ENCODE measurements around the gene FGF14. TPM values are rescaled to one million over a fixed set of nuclear protein-coding genes. Genes with fewer than 3 reads are reported as not detected.
A peak's percentile ranks its signal among the peaks of the same experiment; 100 is the strongest.

The FGF14 gene
- total and polyA plus RNA-seq, 4 donors: 19.3 to 59.7 (median 38.0) TPM

DNA sequence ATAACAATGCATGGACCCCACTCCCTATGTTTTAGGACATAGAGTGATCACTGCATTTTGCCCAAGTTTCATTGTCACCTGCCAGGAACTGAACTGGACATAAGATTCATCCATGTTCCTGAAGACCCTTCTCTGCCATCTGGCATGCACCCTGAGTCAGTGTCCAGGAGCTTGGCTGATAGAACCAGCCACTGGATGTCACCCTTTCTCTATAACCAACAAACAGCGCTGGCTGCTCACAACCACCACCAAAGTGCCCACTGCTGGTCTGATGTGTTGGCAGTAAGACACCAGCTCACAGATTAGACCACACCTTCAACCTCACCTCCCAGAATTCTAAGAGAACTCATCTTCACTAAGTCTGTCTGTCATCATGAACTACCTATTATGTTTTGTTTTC is 616.0 kb downstream of the FGF14 start:
- Histone ChIP-seq H3K27ac (ENCODE audit: low read depth, low read length) (no peak overlapping the region), H3K4me3 (ENCODE audit: low read depth, low read length) (no peak overlapping the region), H3K4me1 (ENCODE audit: control insufficient read depth, insufficient read depth, low read length) (no peaks in the 10 kb centered on the region), H3K36me3 (ENCODE audit: control insufficient read depth, insufficient read depth, low read length) (no peaks in the 10 kb centered on the region), H3K27me3 (ENCODE audit: control insufficient read depth, insufficient read depth, low read length) (no peaks in the 10 kb centered on the region), H3K9me3 (ENCODE audit: control insufficient read depth, insufficient read depth, low read length) (no peaks in the 10 kb centered on the region)
- peak in 3 of 6 donors; percentile 20 to 82 (median 46) for DNase-seq (ENCODE audit: low read depth in 4 of 6, low spot score in 6 of 6)
- whole genome bisulfite sequencing (ENCODE audit: insufficient coverage): 70% methylated on average over 1 of the region's 1 CpG

DNA sequence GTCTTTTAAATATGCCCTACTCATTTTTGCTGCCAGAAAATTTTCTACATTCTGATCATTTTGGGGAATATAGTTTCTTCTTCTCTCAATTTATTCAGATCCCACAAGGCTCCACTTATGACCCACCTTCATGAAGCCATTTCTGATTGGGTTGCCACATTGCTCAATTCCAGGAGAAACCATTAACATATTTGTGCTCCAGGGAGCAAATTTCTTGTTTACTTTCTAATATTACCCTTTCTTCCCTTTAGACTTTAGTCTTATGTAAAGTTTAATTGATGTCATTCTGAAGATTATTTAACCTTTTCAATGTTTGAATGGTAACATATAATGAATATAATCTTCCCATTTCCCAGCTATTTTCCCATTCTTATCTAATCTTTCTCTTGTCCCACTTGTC is 617.5 kb downstream of the FGF14 start:
- no peak for DNase-seq (ENCODE audit: low read depth in 4 of 6, low spot score in 6 of 6)
- Histone ChIP-seq H3K36me3 (ENCODE audit: control insufficient read depth, insufficient read depth, low read length) (no peaks in the 10 kb centered on the region), H3K27ac (ENCODE audit: low read depth, low read length) (no peak overlapping the region), H3K27me3 (ENCODE audit: control insufficient read depth, insufficient read depth, low read length) (no peaks in the 10 kb centered on the region), H3K4me1 (ENCODE audit: control insufficient read depth, insufficient read depth, low read length) (no peaks in the 10 kb centered on the region), H3K4me3 (ENCODE audit: low read depth, low read length) (no peak overlapping the region), H3K9me3 (ENCODE audit: control insufficient read depth, insufficient read depth, low read length) (no peaks in the 10 kb centered on the region)

DNA sequence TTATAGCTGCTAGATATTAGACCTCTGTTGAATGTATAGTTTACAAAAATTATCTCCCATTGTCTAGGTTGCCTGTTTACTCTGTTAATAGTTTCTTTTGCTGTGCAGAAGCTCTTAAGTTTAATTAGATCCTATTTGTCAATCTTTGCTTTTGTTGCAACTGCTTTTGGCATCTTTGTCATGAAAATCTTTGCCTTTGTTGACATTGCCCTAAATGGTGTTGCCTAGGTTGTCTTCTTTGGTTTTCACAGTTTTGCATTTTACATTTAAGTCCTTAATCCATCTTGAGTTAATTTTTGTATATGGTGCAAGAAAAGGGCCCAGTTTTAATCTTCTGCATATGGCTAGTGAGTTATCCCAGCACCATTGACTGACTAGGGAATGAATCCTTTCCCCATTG is 618.3 kb downstream of the FGF14 start:
- no peaks in the 10 kb centered on the region for H3K9me3 ChIP-seq (ENCODE audit: control insufficient read depth, insufficient read depth, low read length)
- no peak overlapping the region for H3K4me3 ChIP-seq (ENCODE audit: low read depth, low read length)
- no peaks in the 10 kb centered on the region for H3K36me3 ChIP-seq (ENCODE audit: control insufficient read depth, insufficient read depth, low read length)
- H3K27me3 ChIP-seq (ENCODE audit: control insufficient read depth, insufficient read depth, low read length): no peaks in the 10 kb centered on the region
- DNase-seq (ENCODE audit: low read depth in 4 of 6, low spot score in 6 of 6): no peak
- H3K4me1 ChIP-seq (ENCODE audit: control insufficient read depth, insufficient read depth, low read length): no peaks in the 10 kb centered on the region
- H3K27ac ChIP-seq (ENCODE audit: low read depth, low read length): no peak overlapping the region

DNA sequence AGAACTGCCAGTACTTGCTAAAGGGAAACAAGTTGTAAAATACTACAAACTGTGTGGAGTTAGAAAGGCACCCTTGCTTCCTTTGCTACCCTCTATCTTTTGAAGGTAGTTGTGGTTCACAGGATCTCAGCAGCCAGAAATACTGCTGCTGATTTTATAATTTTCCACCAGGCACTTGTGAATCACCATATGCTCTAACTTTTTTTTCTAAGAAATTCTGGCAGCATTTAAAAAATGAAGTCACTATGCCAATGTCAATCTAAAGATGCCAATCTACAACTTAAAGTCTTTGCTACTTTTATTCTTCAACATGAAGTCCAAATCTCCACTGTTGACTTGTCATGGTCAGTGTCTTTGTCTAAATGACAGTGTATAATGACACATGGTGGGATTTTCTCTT is 621.6 kb downstream of the FGF14 start:
- Histone ChIP-seq H3K4me1 (ENCODE audit: control insufficient read depth, insufficient read depth, low read length) (no peaks in the 10 kb centered on the region), H3K4me3 (ENCODE audit: low read depth, low read length) (no peak overlapping the region), H3K9me3 (ENCODE audit: control insufficient read depth, insufficient read depth, low read length) (no peaks in the 10 kb centered on the region), H3K27me3 (ENCODE audit: control insufficient read depth, insufficient read depth, low read length) (no peaks in the 10 kb centered on the region), H3K36me3 (ENCODE audit: control insufficient read depth, insufficient read depth, low read length) (no peaks in the 10 kb centered on the region), H3K27ac (ENCODE audit: low read depth, low read length) (no peak overlapping the region)
- DNase-seq (ENCODE audit: low read depth in 4 of 6, low spot score in 6 of 6): peak in 1 of 6 donors; percentile 71

DNA sequence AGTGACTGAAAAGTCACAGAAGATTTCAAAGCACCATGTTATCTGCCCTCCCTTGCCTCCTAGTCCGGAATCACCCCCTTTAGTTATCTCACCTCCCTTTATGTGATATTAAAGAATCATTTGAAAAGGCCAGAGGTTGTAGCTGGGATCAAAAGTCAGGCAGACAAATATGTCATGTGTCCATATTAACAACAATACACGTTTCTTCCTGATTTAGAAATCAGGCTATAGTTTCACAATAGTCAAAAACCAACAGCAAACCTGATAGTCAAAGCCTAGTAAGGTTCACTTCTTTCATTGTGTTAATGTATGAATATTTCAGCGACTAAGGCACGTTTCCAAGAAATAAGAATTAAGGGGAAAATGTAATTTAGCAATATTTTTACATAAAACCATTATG is 622.7 kb downstream of the FGF14 start:
- no peaks in the 10 kb centered on the region for H3K4me1 ChIP-seq (ENCODE audit: control insufficient read depth, insufficient read depth, low read length)
- no peak overlapping the region for H3K27ac ChIP-seq (ENCODE audit: low read depth, low read length)
- no peaks in the 10 kb centered on the region for H3K36me3 ChIP-seq (ENCODE audit: control insufficient read depth, insufficient read depth, low read length)
- no peak overlapping the region for H3K4me3 ChIP-seq (ENCODE audit: low read depth, low read length)
- no CpG with 5 or more reads among the region's 4 CpGs for WGBS (ENCODE audit: insufficient coverage)
- DNase-seq (ENCODE audit: low read depth in 4 of 6, low spot score in 6 of 6): no peak
- H3K9me3 ChIP-seq (ENCODE audit: control insufficient read depth, insufficient read depth, low read length): no peaks in the 10 kb centered on the region
- no peaks in the 10 kb centered on the region for H3K27me3 ChIP-seq (ENCODE audit: control insufficient read depth, insufficient read depth, low read length)

DNA sequence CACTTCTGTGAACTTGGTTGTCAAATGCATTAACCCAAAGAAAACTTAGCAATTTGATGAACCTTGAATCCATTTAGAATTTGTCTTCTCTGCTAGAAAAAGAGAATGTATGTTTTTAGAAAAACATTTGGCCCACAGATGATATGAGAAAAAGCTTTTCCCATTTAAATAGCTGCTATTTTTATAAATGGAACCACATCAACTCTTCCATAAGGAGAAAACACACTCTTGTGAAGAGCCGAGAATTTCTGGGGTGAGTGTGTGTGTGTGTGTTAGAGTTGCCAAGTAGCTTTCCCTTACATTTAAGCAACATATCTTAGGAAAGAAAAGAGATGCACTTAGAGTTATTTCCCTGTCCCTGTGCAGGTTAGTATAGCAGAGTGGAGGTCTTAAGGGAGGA is 626.6 kb downstream of the FGF14 start:
- peak in 1 of 6 donors; percentile 86 for DNase-seq (ENCODE audit: low read depth in 4 of 6, low spot score in 6 of 6)

DNA sequence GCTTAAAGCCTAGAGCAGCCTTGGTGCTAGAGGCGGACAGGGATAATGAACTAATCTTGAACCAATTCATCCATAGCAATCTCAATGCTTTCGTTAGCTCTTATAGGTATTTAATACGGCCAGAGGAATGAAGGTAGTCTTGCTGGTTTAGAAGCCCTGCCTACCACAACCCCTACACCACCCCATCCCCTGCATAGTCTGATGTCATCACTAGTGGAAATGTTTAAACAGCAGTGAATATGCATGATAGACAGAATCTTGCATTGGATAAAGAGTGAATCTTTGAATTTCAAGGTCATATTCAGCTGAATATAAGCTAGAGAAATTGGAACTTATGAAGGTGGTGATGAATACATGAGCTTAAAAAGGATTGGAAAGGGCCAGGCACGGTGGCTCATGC is 627.5 kb downstream of the FGF14 start:
- Histone ChIP-seq H3K27me3 (ENCODE audit: control insufficient read depth, insufficient read depth, low read length) (no peaks in the 10 kb centered on the region), H3K4me3 (ENCODE audit: low read depth, low read length) (no peak overlapping the region), H3K36me3 (ENCODE audit: control insufficient read depth, insufficient read depth, low read length) (no peaks in the 10 kb centered on the region), H3K9me3 (ENCODE audit: control insufficient read depth, insufficient read depth, low read length) (no peaks in the 10 kb centered on the region), H3K27ac (ENCODE audit: low read depth, low read length) (no peak overlapping the region), H3K4me1 (ENCODE audit: control insufficient read depth, insufficient read depth, low read length) (no peaks in the 10 kb centered on the region)
- WGBS (ENCODE audit: insufficient coverage): 91% methylated on average over 1 of the region's 4 CpGs
- DNase-seq (ENCODE audit: low read depth in 4 of 6, low spot score in 6 of 6): no peak

More for the DNA sequence above, 626.6 kb downstream of the FGF14 start:
- Histone ChIP-seq H3K36me3 (ENCODE audit: control insufficient read depth, insufficient read depth, low read length) (no peaks in the 10 kb centered on the region), H3K27ac (ENCODE audit: low read depth, low read length) (no peak overlapping the region), H3K27me3 (ENCODE audit: control insufficient read depth, insufficient read depth, low read length) (no peaks in the 10 kb centered on the region), H3K4me3 (ENCODE audit: low read depth, low read length) (no peak overlapping the region), H3K9me3 (ENCODE audit: control insufficient read depth, insufficient read depth, low read length) (no peaks in the 10 kb centered on the region), H3K4me1 (ENCODE audit: control insufficient read depth, insufficient read depth, low read length) (no peaks in the 10 kb centered on the region)
- no CpG with 5 or more reads among the region's 1 CpG for WGBS (ENCODE audit: insufficient coverage)

DNA sequence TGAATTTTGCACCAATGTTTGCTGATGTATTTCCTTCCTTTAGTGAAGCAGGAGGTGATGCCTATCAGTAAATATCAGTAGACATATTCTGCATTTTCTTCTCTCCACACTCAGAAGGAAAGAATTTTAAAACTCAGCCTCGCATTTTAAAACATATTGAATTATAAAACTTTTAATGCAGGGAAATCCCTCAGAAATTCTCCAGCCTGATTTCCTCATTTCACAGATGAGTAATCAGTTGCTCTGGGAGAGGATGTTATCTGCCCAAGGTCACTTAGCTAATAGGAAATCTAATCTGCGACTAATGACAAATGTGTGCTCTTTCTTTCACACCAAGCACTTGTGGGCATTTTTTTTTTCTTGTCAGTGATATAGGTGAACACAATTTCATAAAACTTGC is 628.8 kb downstream of the FGF14 start:
- DNase-seq (ENCODE audit: low read depth in 4 of 6, low spot score in 6 of 6): peak in 1 of 6 donors; percentile 44
- no CpG with 5 or more reads among the region's 2 CpGs for WGBS (ENCODE audit: insufficient coverage)
- Histone ChIP-seq H3K27me3 (ENCODE audit: control insufficient read depth, insufficient read depth, low read length) (no peaks in the 10 kb centered on the region), H3K27ac (ENCODE audit: low read depth, low read length) (no peak overlapping the region), H3K36me3 (ENCODE audit: control insufficient read depth, insufficient read depth, low read length) (no peaks in the 10 kb centered on the region), H3K4me3 (ENCODE audit: low read depth, low read length) (no peak overlapping the region), H3K9me3 (ENCODE audit: control insufficient read depth, insufficient read depth, low read length) (no peaks in the 10 kb centered on the region), H3K4me1 (ENCODE audit: control insufficient read depth, insufficient read depth, low read length) (no peaks in the 10 kb centered on the region)

DNA sequence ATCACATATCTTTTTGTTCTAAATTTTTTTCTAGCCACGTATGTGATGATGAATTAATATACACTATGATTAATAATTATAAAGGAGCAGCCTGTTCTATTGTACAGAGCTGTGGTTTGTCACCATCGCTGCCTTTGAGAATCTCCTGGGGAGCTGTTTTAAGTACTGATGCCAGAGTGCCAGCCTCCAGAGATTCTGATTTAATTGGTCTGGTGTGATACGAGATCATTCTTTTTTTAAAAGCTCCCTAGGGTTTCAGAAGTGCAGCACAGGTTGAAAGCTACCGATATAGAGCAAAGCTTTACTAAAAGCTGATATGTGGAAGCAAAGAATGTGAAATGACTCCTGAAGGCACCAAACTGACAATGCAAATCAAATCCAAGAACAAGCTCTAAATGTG is 634.7 kb downstream of the FGF14 start:
- H3K27me3 ChIP-seq (ENCODE audit: control insufficient read depth, insufficient read depth, low read length): no peaks in the 10 kb centered on the region
- H3K4me1 ChIP-seq (ENCODE audit: control insufficient read depth, insufficient read depth, low read length): no peaks in the 10 kb centered on the region
- H3K9me3 ChIP-seq (ENCODE audit: control insufficient read depth, insufficient read depth, low read length): no peaks in the 10 kb centered on the region
- no peak overlapping the region for H3K27ac ChIP-seq (ENCODE audit: low read depth, low read length)
- WGBS (ENCODE audit: insufficient coverage): no CpG with 5 or more reads among the region's 4 CpGs
- no peak overlapping the region for H3K4me3 ChIP-seq (ENCODE audit: low read depth, low read length)
- H3K36me3 ChIP-seq (ENCODE audit: control insufficient read depth, insufficient read depth, low read length): no peaks in the 10 kb centered on the region
- DNase-seq (ENCODE audit: low read depth in 4 of 6, low spot score in 6 of 6): peak in 1 of 6 donors; percentile 60

DNA sequence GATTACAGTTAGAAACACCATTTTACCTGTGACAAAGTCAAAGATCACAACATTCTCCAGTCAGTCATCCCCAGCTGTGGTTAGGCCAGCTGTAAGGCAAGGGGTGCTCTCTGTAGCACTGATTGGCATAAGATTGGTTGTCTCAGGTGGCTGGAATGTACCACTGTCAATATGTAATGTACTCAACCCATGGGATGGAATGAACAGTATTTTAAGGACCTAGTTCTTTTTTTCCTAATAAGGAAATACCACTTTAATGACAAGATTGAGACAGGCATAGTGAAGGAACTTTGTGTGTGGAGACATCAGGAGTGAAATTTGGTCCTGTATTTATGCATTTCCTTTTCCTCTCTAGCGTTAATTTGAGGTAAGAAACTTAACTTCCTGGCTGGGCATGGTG is 638.7 kb downstream of the FGF14 start:
- H3K4me1 ChIP-seq (ENCODE audit: control insufficient read depth, insufficient read depth, low read length): no peaks in the 10 kb centered on the region
- DNase-seq (ENCODE audit: low read depth in 4 of 6, low spot score in 6 of 6): no peak
- no peak overlapping the region for H3K4me3 ChIP-seq (ENCODE audit: low read depth, low read length)
- no CpG with 5 or more reads among the region's 1 CpG for WGBS (ENCODE audit: insufficient coverage)
- no peaks in the 10 kb centered on the region for H3K9me3 ChIP-seq (ENCODE audit: control insufficient read depth, insufficient read depth, low read length)
- no peaks in the 10 kb centered on the region for H3K27me3 ChIP-seq (ENCODE audit: control insufficient read depth, insufficient read depth, low read length)
- H3K27ac ChIP-seq (ENCODE audit: low read depth, low read length): no peak overlapping the region
- no peaks in the 10 kb centered on the region for H3K36me3 ChIP-seq (ENCODE audit: control insufficient read depth, insufficient read depth, low read length)

Data from spinal cord (tissue), 10 donors.